Nephron (organoid): ENCODE measurements around the gene METAP1D.
"Not testable (repeated sequence)": the region's sequence is repeated elsewhere in the genome, so short reads cannot be mapped to it uniquely, and the experiment has no call there.

Experiments
- H3K27ac Mint-ChIP-seq, 3 experiments: 2 replicates each; pipeline ENCODE4 v1.8.0; 2020; ENCODE audit warnings: mixed read lengths in 3 of 3, mild to moderate bottlenecking in 2 of 3, moderate library complexity in 1 of 3
- H3K27me3 Mint-ChIP-seq: 2 replicates; pipeline ENCODE4 v1.8.0; 2021; ENCODE audit warnings: low read depth, mild to moderate bottlenecking, moderate library complexity, mixed read lengths
- H3K36me3 Mint-ChIP-seq: 2 replicates; pipeline ENCODE4 v1.8.0; 2020; ENCODE audit warnings: low read depth, mixed read lengths
- H3K4me1 Mint-ChIP-seq: 2 replicates; pipeline ENCODE4 v1.8.0; 2020; ENCODE audit warnings: mixed read lengths
- H3K4me3 Mint-ChIP-seq, 3 experiments: 2 replicates each; pipeline ENCODE4 v1.8.0; 2020; ENCODE audit warnings: mild to moderate bottlenecking in 3 of 3, mixed read lengths in 3 of 3, moderate library complexity in 2 of 3
- H3K9me3 Mint-ChIP-seq: 2 replicates; pipeline ENCODE4 v1.8.0; 2020; ENCODE audit warnings: mixed read lengths
- TF ChIP-seq, protein P1 (sequence below), 3 experiments: fragments of 200-600 bp; sonication (generic); IDR thresholded peaks; one replicate each; pipeline ENCODE4 v1.5.0; 2021; ENCODE audit warnings: antibody characterized with exemption in 3 of 3; ENCODE audit not compliant: unreplicated experiment in 3 of 3

METAP1D gene

DNA sequence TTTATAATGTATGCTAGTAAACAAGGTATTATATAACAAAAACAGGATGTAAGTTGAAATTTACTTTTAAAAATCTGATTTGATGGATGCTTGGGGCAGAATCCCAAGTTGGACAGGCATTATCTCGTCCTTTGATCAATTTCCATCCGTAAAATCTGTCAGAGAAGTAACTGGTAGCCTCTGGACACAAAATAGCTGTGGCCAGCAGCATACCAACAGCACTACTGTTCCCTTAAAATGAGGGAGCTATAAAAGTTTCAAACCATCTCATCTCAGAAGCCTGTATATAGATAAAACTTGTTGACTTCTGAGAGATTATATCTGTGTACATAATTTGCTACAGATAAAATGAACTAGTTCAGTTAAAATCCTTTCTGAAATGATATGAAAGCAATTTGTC is 14.7 kb upstream of the METAP1D start:
- H3K36me3 Mint-ChIP-seq: peaks cover 31% of the 10 kb centered on the region
- no peaks in the 10 kb centered on the region for H3K9me3 Mint-ChIP-seq
- no peak overlapping the region for H3K27ac Mint-ChIP-seq
- no peaks in the 10 kb centered on the region for H3K27me3 Mint-ChIP-seq
- TF ChIP-seq, protein P1, sequence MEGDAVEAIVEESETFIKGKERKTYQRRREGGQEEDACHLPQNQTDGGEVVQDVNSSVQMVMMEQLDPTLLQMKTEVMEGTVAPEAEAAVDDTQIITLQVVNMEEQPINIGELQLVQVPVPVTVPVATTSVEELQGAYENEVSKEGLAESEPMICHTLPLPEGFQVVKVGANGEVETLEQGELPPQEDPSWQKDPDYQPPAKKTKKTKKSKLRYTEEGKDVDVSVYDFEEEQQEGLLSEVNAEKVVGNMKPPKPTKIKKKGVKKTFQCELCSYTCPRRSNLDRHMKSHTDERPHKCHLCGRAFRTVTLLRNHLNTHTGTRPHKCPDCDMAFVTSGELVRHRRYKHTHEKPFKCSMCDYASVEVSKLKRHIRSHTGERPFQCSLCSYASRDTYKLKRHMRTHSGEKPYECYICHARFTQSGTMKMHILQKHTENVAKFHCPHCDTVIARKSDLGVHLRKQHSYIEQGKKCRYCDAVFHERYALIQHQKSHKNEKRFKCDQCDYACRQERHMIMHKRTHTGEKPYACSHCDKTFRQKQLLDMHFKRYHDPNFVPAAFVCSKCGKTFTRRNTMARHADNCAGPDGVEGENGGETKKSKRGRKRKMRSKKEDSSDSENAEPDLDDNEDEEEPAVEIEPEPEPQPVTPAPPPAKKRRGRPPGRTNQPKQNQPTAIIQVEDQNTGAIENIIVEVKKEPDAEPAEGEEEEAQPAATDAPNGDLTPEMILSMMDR (IDR thresholded peaks at IDR 0.05; ENCODE audit: unreplicated experiment in 3 of 3): no peak
- H3K4me3 Mint-ChIP-seq: no peak overlapping the region
- H3K4me1 Mint-ChIP-seq: no peaks in the 10 kb centered on the region

DNA sequence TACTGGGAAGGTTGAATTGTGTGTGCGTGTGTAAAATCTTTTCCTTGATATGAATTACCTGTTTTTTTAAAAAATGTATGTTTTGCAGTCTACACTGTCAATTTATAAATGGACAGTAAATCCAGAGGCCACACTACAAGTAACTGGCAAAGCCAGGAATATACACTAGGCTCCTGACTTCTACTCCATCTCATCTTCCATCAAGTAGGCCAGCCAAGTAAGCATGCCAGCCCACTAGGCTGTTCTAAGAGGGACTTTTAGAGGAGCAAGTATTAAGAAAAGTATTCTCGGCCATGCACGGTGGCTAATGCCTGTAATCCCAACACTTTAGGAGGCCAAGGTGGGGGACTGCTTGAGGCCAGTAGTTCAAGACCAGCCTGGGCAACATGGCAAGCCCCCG is 13.0 kb upstream of the METAP1D start:
- H3K36me3 Mint-ChIP-seq: peaks cover 27% of the 10 kb centered on the region
- H3K9me3 Mint-ChIP-seq: no peaks in the 10 kb centered on the region
- no peak overlapping the region for H3K4me3 Mint-ChIP-seq
- H3K27me3 Mint-ChIP-seq: no peaks in the 10 kb centered on the region
- H3K27ac Mint-ChIP-seq: no peak overlapping the region
- TF ChIP-seq, protein P1 (IDR thresholded peaks at IDR 0.05; ENCODE audit: unreplicated experiment in 3 of 3): no peak
- H3K4me1 Mint-ChIP-seq: no peaks in the 10 kb centered on the region

DNA sequence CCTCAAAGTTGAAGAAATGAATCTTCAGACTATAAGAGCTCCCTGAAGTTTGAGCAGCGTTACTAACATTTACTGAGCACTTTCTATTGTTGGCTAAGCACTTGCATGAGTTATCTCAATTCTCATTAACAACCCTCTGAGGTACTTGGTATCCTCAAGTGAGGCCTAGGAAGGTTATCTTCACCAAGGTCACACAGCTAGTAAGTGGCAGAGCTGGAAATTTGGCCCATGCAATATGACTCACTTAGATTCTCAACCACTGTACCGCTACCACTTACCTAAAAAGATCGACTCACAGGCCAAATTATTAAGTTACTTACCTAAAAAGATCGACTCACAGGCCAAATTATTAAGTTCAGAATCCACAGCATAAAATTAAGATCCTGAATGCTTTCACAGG is 8.7 kb upstream of the METAP1D start:
- Mint-ChIP-seq H3K9me3 (no peaks in the 10 kb centered on the region), H3K4me3 (no peak overlapping the region), H3K27ac (no peak overlapping the region), H3K36me3 (no peaks in the 10 kb centered on the region), H3K27me3 (no peaks in the 10 kb centered on the region), H3K4me1 (no peaks in the 10 kb centered on the region)
- TF ChIP-seq, protein P1 (IDR thresholded peaks at IDR 0.05; ENCODE audit: unreplicated experiment in 3 of 3): no peak

DNA sequence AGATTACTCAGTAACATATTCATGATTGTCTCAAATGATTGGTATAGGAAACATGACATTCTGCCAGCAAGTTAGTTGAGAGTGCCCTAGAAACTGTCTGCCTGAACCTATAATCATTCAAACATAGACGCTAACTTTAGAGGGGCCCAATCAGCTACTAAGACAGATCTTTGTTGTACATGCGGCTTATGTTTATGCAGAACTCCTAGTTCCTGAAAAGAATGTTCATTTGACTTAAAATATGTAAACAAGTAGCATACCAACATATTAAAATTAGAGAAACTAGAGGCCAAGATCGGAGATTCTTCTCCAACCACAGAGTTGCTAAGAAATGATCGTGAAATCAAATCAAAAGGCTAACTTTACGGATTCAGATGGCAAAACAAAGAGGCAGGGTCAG is 4.2 kb upstream of the METAP1D start:
- TF ChIP-seq, protein P1 (IDR thresholded peaks at IDR 0.05; ENCODE audit: unreplicated experiment in 3 of 3): no peak
- H3K9me3 Mint-ChIP-seq: no peaks in the 10 kb centered on the region
- H3K4me1 Mint-ChIP-seq: peaks cover 12% of the 10 kb centered on the region

DNA sequence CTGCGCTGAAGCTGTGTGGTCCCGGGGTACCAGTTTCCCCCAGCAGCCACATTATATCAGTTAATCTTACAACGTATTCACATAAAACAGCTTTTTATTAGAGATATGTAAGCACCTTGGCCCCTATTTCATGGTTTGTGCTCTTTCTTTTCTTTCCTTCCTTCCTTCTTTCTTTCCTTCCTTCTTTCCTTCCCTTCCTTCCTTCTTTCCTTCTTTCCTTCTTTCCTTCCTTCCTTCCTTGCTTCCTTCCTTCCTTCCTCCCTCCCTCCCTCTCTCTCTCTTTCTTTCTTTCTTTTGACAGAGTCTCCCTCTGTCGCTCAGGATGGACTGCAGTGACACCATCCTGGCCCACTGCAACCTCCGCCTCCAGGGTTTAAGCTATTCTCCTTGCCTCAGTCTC is 3.7 kb upstream of the METAP1D start:
- Mint-ChIP-seq H3K9me3 (no peaks in the 10 kb centered on the region), H3K27ac (no peak overlapping the region), H3K4me1 (peaks cover 12% of the 10 kb centered on the region), H3K4me3 (no peak overlapping the region), H3K36me3 (no peaks in the 10 kb centered on the region), H3K27me3 (peaks cover 3% of the 10 kb centered on the region)
- TF ChIP-seq, protein P1 (IDR thresholded peaks at IDR 0.05; ENCODE audit: unreplicated experiment in 3 of 3): no peak

More for the DNA sequence above, 4.2 kb upstream of the METAP1D start:
- Mint-ChIP-seq H3K27me3 (peaks cover 3% of the 10 kb centered on the region), H3K36me3 (no peaks in the 10 kb centered on the region), H3K27ac (no peak overlapping the region), H3K4me3 (no peak overlapping the region)

DNA sequence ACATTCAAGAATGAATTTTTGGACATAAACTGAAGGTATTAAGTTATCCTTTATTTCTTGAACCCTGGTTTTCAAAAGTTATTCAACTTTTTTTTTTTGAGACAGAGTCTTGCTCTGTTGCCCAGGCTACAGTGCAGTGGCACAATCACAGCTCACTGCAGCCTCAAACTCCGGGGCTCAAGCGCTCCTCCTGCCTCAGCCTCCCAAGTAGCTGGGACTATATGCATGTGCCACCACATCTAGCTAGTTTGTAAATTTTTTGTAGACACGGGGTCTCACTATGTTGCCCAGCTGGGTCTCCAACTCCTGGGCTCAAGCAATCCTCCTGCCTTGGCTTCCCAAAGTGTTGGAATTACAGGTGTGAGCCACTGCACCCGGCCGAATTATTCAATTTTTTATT is 2.7 kb upstream of the METAP1D start:
- H3K4me1 Mint-ChIP-seq: peaks cover 12% of the 10 kb centered on the region
- H3K36me3 Mint-ChIP-seq, H3K9me3 Mint-ChIP-seq, H3K4me3 Mint-ChIP-seq, H3K27me3 Mint-ChIP-seq, H3K27ac Mint-ChIP-seq: not testable (repeated sequence)
